ENCODE data around the gene GABBR2. TPM values are rescaled to one million over a fixed set of nuclear protein-coding genes. Genes with fewer than 3 reads are reported as not detected.

Gene GABBR2
- total RNA-seq, 1 donor from 2014 or later = 0.24 TPM

DNA sequence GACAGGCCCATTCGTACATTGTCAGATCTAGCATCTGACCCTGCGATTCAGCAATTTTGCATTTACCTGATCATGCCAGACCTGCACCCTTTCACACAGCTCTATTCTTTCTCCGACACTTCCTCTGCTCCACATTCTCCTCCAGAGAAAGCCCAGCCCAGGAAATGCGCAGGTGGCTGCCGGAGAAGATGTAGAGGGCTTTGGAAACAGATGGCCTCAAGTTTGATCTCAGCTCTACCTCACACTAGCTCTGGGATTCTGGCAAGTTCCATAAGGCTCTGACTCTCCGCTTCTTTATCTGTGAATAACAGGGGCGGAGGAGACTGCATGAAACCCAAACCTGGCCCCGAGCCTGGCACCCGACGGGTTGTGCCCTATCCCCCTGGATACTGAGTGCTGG is 61.5 kb downstream of the GABBR2 start:
- Histone ChIP-seq H3K36me3 (no peaks in the 10 kb centered on the region), H3K9me3 (no peaks in the 10 kb centered on the region), H3K27ac (no peak overlapping the region), H3K4me1 (no peaks in the 10 kb centered on the region), H3K27me3 (ENCODE audit: low read depth) (peaks cover 7% of the 10 kb centered on the region), H3K4me3 (no peak overlapping the region)
- TF ChIP-seq CTCF (IDR thresholded peaks at IDR 0.05) = no peak
- intact Hi-C loops (cut with DNase I) = no loop called here
- ATAC-seq = no peak
- DNase-seq = no peak

- Histone ChIP-seq H3K4me3 (no peak overlapping the region), H3K9me3 (no peaks in the 10 kb centered on the region), H3K36me3 (no peaks in the 10 kb centered on the region), H3K27ac (no peak overlapping the region), H3K4me1 (no peaks in the 10 kb centered on the region), H3K27me3 (ENCODE audit: low read depth) (peaks cover 7% of the 10 kb centered on the region)
- no peak for DNase-seq
- no peak for ATAC-seq
- TF ChIP-seq CTCF (IDR thresholded peaks at IDR 0.05) = no peak
- intact Hi-C loops (cut with DNase I) = no loop called here
These were observed 64.7 kb downstream of the GABBR2 start for GRCh38 chr9:98644011-98644410.

GRCh38 chr9:98642661-98643312 is 65.9 kb downstream of the GABBR2 start:
- ATAC-seq (no peak), DNase-seq (no peak)
- Histone ChIP-seq H3K27me3 (ENCODE audit: low read depth) (peaks cover 7% of the 10 kb centered on the region), H3K27ac (no peak overlapping the region), H3K4me1 (no peaks in the 10 kb centered on the region), H3K4me3 (no peak overlapping the region), H3K36me3 (no peaks in the 10 kb centered on the region), H3K9me3 (no peaks in the 10 kb centered on the region)
- intact Hi-C loops (cut with DNase I) = no loop called here
- no peak for TF ChIP-seq CTCF (IDR thresholded peaks at IDR 0.05)

- intact Hi-C loops (cut with DNase I) = no loop called here
- no peak for ATAC-seq
- DNase-seq = no peak
- H3K27me3 ChIP-seq (ENCODE audit: low read depth) = peaks cover 7% of the 10 kb centered on the region
- H3K4me1 ChIP-seq = no peaks in the 10 kb centered on the region
- no peak overlapping the region for H3K4me3 ChIP-seq
- TF ChIP-seq CTCF (IDR thresholded peaks at IDR 0.05) = no peak
- H3K9me3 ChIP-seq = no peaks in the 10 kb centered on the region
- no peaks in the 10 kb centered on the region for H3K36me3 ChIP-seq
- no peak overlapping the region for H3K27ac ChIP-seq
These were observed 67.0 kb downstream of the GABBR2 start for GRCh38 chr9:98641695-98642094.

DNA sequence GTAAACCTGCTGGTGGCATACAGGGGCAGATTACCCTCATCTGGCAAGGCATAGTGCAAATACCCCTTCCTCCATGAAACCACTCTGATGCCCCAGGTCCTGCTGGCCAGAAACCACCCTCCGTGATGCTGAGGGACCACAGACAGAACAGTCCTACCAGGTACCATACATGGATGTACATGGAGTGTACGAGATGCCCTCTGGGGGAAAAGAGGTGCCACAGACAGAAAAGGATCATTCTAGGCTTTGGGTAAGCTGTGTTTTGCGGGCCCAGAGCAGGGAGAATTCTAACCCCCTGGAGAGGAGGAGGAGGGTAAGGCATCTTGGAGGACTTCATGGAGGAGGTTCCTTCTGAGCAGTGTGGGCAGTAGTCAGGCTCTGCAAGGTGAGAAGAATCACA is 68.3 kb downstream of the GABBR2 start:
- DNase-seq (no peak), ATAC-seq (no peak)
- intact Hi-C loops (cut with DNase I) = no loop called here
- no peak for TF ChIP-seq CTCF (IDR thresholded peaks at IDR 0.05)
- Histone ChIP-seq H3K27ac (no peak overlapping the region), H3K27me3 (ENCODE audit: low read depth) (peaks cover 7% of the 10 kb centered on the region), H3K4me1 (no peaks in the 10 kb centered on the region), H3K9me3 (no peaks in the 10 kb centered on the region), H3K36me3 (no peaks in the 10 kb centered on the region), H3K4me3 (no peak overlapping the region)

All from lower lobe of right lung (tissue), 2 donors.